Stimulated activated CD4-positive, alpha-beta T cell treated with anti-CD3 and anti-CD28 coated beads, Interleukin-4, amount 100 ng/mL, for 24 hours (primary cell): ENCODE data around the gene PHYH.
"Not testable (repeated sequence)": the region's sequence is repeated elsewhere in the genome, so short reads cannot be mapped to it uniquely, and the experiment has no call there.

Experiments
- DNase-seq: peaks from one replicate; pipeline ENCODE4 v3.0.0-alpha.2; 2020

PHYH gene

GRCh38 chr10:13270877-13271551 is 28.9 kb downstream of the PHYH start:
- DNase-seq, result no peak

GRCh38 chr10:13268841-13269240 is 31.0 kb downstream of the PHYH start:
- DNase-seq, result no peak

GRCh38 chr10:13268310-13268709 is 31.6 kb downstream of the PHYH start:
- no peak for DNase-seq

GRCh38 chr10:13263591-13263990 is 36.3 kb downstream of the PHYH start:
- no peak for DNase-seq

GRCh38 chr10:13262433-13262832 is 37.4 kb downstream of the PHYH start:
- no peak for DNase-seq

GRCh38 chr10:13257621-13258140 is 42.2 kb downstream of the PHYH start:
- no peak for DNase-seq

- no peak for DNase-seq
These were observed 43.2 kb downstream of the PHYH start for GRCh38 chr10:13256627-13257026.

GRCh38 chr10:13253726-13254125 is 46.1 kb downstream of the PHYH start:
- no peak for DNase-seq

- DNase-seq, result no peak
These were observed 52.1 kb downstream of the PHYH start for GRCh38 chr10:13247784-13248183.

GRCh38 chr10:13247246-13247645 is 52.6 kb downstream of the PHYH start:
- no peak for DNase-seq

- DNase-seq, result not testable (repeated sequence)
These were observed 57.6 kb downstream of the PHYH start for GRCh38 chr10:13242260-13242659.

- no peak for DNase-seq
These were observed 58.3 kb downstream of the PHYH start for GRCh38 chr10:13241613-13242012.

- DNase-seq, result no peak
These were observed 59.9 kb downstream of the PHYH start for GRCh38 chr10:13239923-13240322.

- DNase-seq, result no peak
These were observed 61.4 kb downstream of the PHYH start for GRCh38 chr10:13238271-13239077.

GRCh38 chr10:13236638-13237037 is 63.2 kb downstream of the PHYH start:
- no peak for DNase-seq

GRCh38 chr10:13234736-13235135 is 65.1 kb downstream of the PHYH start:
- DNase-seq, result not testable (repeated sequence)

GRCh38 chr10:13234172-13234571 is 65.7 kb downstream of the PHYH start, which contains the start of gene UCMA:
TSS of gene UCMA (minus strand) at chr10:13234374. CDS start at chr10:13234258, 116 bp downstream.
- DNase-seq, result no peak

- no peak for DNase-seq
These were observed 66.5 kb downstream of the PHYH start for GRCh38 chr10:13233358-13233757.

- no peak for DNase-seq
These were observed 68.1 kb downstream of the PHYH start for GRCh38 chr10:13231808-13232207.

- DNase-seq, result no peak
These were observed 68.7 kb downstream of the PHYH start for GRCh38 chr10:13231190-13231589.
